ENCODE measurements around the gene SCGB1D4.

GRCh38 chr11:62344210-62344609 is 45.3 kb upstream of the SCGB1D4 start:
- TF ChIP-seq CTCF (IDR thresholded peaks at IDR 0.05; ENCODE audit: low read length) (no peak), EZH2 (IDR thresholded peaks at IDR 0.05; ENCODE audit: borderline replicate concordance, low read length) (no peak)

Measured in OCI-LY1 (cell line).